ENCODE measurements around the gene ZCCHC7.
"Not testable (repeated sequence)": the region's sequence is repeated elsewhere in the genome, so short reads cannot be mapped to it uniquely, and the experiment has no call there.

ZCCHC7 gene

DNA sequence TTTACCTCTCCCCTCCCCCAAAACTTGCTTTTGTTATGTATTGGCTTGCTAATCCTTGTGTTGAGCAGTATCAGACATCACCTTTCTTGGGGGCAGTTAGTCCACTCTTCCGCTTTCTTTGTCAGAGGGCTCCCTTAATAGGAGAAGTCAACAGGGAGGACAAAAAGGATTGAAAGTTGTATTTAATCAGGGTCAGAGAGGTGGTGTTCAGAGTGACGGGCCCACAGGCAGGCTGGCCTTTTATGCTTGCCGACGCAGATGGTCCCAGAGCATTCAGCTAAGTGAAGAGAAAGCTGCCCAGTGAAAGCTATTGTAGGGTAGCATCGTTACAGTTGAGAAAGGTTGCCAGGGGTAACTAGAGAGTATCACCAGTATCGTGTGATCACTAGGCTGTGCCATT, 131.1 kb downstream of the ZCCHC7 start:
- DNase-seq, result no peak

DNA sequence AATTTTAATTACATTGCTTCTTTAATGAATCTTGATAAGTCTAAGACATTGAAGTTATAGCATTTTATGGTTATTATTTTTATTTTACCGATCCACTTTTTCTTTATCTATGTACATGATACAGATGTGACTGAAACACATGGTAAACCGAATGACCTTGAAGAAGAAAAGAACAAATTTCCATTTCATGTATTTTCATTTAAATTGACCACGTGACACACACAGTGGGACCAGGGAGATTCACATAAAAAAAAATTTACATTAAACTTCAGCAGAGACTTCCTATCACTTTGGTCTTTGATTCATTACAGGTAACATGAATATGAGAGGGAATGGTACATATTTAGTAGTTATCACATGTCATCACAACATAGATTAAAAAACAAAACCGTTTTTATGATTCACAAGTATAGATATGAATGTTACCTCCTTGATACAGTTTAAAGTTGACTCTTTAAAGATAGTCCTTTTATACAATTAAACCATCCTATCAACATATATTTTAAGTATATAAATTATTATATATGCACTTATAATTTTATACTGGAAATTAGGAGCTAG, 133.1 kb downstream of the ZCCHC7 start:
- no peak for DNase-seq

DNA sequence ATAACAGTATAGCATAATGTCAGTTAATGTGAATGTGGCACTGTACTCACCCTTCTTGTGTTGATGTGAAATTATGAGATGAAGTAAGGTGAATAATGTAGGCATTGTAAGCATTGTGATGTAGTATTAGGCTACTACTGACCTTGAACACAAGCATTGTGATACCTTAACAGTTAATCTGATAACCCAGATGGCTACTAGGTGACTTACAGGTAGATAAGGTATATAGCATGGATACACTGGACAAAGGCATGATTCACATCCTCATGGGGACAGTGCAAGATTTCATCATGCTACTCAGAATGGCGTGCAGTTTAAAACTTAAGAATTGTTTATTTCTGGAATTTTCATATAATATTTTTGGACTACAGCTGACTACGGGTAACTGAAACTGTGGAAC, 134.8 kb downstream of the ZCCHC7 start:
- no peak for DNase-seq

DNA sequence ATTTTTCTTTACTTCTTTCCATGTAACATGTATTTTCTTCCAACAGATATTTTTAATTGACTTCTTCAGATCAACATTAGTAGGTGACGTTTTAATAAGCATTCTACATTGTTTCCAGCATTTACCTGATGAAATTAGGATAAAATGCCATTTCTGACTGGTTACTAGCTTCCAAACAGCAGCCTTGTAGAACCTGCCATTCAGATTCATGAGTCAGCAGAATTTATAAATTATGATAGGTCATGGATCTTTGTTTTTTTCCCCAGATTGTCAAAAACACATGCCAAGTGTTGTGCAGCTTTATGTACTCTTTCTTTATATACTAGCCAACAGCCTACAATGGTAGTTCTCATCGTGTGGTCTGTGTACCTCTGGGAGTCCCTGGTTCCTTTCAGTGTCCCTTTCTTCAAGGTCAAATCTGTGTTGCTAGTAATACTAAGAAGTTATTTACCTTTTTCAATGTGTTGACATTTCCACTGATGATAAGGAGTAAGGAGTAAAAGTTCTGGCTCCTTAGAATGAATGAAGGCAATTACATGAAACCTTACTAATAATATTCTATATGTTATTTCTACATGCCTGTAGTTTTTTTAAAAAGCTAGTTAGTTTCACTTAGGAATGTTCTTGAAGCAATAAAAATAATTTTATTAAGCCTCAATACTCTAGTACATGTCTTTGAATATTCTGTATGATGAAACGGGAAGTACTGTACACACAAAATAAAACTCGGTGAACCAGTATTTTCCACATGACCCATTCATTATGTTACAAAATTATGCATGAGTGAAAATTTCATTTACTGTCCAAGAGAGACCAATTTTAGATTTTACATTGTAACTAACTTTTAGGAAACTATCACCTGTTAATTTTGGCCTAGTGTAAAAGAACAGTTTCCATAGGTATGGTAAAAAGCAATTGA, 135.8 kb downstream of the ZCCHC7 start:
- DNase-seq, result no peak

DNA sequence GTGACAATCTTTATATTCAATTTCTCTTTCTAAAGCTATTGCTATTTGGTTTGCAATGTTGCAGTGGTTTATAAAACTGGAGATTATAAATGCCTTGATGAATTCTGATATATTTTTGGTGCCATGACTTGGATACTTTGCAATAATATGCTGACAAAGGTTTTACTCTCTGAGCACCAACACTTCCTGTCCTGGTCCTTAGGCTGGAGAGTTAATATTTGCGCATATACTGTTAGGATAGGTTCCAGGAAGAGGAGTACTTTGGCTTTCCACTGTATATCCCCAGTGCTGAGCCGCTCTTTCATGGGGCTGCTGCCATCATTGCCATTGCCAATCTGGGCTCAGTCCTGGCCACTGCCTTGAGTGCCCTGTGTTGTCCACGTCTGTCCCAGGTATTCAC, 139.6 kb downstream of the ZCCHC7 start:
- DNase-seq, result no peak

DNA sequence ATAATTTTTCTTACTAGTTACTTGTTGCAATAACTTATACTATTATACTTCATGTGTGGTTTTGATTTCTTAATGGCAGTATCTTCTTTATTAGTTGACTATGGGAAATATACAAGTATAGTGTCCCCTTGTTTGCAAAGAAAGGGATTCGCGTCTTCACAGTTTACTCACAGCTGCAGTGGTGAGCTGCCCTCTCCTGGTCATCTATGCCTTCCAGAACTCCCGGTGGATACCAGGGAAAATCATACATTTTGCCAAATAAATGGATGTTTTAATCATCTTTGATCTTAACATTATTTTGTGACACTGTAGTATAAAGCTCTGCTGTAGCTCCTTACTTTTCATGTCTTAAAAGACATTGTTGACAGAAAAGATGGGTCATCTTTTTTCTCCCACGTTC, 142.0 kb downstream of the ZCCHC7 start:
- DNase-seq, result peak in 12 of 56 donors; percentile 0 to 20 (median 8)

DNA sequence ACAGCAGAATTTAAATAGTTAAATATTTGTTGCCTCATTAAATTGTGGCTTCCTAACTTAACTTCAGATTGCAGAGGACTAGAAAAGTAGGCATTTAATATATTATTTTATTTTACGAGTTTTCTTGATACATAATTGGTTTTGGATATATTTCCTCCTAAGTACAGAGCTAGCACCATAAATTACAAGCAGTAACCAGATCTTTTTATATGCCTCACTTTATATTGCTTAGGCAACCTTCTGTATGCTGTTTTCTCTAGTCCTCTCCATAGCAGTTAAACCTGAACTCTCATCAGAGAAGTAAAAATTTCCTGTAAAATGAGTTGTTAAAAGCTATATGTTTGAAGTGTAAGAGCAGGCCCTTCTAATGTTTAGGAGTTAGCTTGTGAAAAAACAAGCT, 144.2 kb downstream of the ZCCHC7 start:
- DNase-seq, result no peak

DNA sequence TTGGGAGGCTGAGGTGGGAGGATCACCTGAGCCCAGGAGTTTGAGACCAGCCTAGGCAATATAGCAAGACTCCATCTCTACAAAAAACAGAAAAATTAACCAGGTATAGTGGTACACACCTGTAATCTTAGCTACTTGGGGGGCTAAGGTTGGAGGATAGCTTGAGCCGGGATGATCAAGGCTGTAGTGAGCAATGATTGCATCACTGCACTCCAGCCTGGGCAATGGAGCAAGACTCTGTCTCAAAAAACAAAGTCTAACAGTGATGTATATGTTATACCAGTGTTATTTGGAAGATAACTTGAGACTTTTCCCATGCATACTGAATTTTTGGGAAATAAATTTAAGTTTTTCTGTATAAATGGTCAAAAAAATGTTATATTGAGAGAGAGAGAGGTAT, 146.3 kb downstream of the ZCCHC7 start:
- no peak for DNase-seq

DNA sequence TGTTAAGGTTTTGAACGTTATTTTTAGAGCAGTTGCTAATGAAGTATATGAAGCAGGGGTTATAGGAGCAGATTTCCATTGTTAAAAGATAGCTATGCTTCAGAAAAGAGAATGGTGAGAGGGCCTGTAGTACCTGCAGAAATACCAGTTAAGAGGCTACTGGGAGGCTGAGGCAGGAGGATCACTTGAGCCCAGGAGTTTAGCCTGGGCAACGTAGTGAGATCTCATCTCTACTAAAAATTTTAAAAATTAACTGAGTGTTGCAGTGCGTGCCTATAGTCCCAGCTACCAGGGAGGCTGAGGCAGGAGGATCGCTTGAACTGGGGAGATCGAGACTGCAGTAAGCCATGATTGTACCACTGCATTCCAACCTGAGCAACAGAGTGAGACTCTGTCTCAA, 148.8 kb downstream of the ZCCHC7 start:
- no peak for DNase-seq

DNA sequence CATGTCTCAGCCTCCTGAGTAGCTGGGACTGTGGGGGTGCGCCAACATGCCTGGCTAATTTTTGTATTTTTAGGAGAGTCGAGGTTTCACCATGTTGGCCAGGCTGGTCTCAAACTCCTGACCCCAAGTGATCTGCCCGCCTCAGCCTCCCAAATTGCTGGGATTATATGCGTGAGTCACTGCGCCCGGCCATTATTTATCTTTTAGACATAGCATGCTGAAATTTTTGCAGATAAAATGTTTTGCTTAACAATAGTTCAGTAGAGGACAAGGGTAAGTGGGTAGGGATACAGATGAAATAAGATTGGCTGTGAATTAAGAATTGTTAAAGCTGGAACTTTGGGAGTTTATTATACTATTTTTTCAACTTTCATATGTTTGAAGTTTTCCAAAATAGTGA, 151.3 kb downstream of the ZCCHC7 start:
- no peak for DNase-seq

DNA sequence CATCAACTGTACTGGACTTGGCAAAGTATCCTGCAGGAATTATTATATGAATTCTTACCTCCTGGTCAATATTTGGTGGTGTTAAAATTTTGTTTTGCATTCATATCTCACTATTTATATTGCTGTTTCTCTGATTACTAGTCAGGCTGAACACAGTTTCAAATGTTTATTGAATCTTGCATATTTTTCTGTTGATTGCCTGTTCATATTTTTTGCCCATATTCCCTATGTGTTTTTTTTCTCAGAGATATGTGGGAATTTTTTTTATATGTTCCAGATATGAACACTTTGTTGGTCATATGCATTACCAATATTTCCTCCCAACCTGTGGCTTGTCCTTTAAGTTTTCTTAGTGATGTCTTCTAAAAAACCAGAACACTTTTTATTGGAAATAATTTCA, 153.2 kb downstream of the ZCCHC7 start:
- no peak for DNase-seq

DNA sequence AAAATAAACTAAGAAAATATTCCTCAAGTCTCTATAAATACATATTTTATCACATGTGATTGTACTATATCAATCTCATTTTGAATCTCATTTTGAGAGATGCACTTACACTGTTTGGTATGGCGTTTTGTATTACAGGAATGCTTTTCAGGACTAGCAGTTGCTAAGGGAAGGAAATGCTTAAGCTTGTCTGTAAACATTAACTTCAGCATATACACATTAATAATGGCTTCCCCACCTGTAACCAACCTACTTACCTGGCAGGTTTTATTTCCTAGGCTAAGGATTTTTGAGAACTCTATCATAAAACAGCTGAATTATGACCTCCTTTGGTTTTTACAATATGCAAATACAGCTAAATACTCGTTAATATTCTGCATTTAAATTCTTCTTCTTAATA, 161.2 kb downstream of the ZCCHC7 start:
- no peak for DNase-seq

DNA sequence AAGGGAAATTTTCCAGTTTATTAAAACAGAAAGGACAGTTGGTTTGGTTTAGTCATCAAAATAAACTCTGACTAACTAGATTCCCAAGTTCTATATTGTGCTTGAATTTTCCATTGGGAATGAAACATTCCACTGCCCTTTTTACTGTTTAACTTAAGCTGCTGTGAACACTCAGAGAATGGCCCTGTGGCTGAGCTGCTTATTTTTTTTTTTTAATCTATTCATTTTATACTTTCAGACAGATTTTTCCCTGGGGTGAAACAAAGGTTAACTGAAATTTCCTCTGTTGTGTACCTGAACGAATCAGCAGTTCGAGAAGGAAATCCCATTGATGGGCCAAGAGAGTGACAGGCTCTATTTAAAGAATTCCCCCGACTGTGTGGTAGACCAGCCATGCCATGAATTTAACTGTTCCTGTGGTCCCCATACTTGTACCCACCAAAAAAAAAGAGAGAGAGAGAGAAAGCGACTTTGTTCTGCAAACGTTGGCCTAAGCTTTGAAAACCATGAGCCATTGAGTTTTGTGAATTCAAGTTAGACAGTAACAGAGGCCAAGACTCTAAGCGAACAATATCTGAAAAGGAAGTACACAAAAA, 163.5 kb downstream of the ZCCHC7 start:
- no peak for DNase-seq

DNA sequence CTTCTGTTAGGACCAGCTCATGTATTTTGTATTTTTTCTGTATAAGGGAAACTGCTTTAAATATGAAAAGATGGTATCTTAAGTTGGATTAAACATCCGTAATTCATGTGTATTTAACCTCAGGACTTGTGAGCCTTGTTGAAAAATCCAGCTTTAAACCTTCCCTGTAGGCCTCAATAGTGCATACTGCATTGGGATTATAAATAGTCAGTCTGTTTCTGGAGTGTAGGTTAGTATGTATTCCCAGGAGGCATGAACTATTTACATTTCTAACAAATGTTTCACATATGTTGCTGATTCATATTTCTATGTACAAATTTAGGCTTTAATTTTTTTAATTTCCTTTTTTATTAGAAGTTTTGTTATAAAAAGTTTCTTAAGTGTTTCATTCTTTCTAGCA, 164.3 kb downstream of the ZCCHC7 start:
- DNase-seq, result no peak

DNA sequence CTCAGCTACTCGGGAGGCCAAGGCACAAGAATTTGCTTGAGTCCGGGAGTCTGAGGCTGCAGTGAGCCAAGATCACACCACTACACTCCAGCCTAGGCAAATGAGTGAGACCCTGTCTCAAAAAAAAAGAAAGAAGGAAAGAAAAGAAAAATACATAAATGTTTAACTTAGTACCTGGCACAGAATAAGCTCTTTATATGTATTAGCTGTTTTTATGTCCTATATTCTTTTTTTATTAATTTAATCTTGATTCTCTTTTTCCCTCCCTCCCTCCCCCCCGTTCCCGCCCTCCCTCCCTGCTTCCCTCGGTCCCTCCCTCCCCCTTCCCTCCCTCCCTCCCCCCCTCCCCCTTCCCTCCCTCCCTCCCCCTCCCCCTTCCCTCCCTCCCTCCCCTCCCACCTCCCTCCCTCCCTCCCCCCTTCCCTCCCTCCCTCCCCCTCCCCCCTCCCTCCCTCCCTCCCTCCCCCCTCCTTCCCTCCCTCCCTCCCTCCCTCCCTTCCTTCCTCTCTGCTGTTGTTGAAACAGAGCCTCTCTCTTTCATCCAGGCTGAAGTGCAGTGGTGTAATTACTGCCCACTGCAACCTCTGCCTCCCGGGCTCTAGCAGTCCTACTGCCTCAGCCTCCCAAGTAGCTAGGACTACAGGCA, 166.3 kb downstream of the ZCCHC7 start:
- DNase-seq, result peak in 1 of 56 donors; percentile 9

DNA sequence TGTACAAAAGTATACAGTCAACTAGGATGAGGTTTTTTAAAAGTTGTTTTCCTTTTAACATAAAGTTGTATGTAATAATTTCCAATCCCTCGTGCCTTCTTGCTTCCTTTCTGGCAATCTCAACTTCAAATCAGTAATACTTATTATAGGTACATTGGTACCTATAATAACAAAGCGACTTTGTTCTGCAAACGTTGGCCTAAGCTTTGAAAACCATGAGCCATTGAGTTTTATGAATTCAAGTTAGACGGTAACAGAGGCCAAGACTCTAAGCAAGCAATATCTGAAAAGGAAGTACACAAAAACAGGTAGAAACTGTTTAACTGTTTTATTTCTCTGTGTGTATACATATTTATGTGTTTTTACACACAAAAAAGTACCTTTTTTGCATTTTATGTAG, 166.9 kb downstream of the ZCCHC7 start:
- no peak for DNase-seq

DNA sequence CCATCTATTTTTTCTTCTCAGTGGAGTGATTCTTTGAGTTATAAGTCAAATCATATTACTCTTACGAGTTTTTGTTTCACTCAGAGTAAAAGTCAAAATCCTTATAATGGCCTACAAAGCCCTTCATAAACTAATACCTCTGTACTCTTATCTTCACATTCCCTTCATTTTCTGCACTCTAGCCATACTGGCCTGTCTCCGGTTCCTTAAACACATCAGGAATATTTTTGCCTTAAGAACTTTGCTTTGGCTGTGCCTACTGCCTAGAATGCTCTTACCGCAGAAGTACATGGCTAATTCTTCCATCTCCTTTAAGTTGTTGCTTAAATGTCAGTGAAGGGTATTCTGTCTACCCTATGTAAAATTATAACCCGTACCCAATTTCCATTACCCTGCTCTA, 169.3 kb downstream of the ZCCHC7 start:
- no peak for DNase-seq

DNA sequence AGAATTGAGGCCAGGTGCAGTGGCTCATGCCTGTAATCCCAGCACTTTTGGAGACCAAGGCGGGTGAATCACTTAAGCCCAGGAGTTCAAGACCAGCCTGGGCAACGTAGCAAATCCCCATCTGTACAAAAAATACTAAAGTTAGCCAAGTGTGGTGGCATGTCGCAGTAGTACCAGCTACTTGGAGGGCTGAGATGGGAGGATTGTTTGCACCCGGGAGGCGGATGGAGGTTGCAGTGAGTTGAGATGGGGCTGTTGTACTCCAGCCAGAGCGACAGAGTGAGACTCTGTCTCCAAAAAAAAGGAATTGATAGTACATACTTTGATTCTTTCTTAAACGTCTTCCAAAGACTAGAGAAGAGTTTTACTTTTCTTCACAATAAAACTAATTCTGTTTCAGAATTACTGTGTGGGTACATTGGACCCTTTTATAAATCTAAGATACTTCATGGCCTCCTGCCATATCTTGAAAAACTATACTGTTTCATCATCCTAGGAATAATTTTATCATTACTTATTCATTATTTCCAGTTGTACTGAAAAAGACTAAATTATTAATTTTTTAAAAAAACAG, 170.1 kb downstream of the ZCCHC7 start:
- DNase-seq, result no peak

DNA sequence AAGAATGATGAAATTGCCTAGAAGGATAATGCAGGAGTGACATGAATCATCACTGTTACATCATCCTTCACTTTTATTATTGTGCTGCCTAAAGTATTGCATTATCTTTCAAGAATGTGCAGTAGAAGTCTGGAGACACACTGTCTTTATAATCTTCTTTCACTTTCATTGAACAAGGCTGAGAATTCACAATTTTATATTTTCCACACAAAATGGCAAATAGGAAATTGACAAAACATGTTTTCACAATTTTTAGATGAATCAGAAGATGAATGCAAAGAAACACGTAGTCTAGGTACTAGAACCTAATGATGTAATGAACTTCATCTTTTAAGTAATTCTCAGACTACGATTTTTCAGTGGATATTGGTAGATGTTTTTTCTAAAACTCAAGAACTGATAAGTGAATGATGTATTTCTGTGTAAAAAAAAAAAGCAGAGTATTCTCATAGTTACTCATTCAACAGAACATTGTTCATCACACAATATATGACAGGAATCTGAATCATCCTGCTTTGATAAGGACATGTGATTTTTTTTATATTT, 170.6 kb downstream of the ZCCHC7 start:
- no peak for DNase-seq

DNA sequence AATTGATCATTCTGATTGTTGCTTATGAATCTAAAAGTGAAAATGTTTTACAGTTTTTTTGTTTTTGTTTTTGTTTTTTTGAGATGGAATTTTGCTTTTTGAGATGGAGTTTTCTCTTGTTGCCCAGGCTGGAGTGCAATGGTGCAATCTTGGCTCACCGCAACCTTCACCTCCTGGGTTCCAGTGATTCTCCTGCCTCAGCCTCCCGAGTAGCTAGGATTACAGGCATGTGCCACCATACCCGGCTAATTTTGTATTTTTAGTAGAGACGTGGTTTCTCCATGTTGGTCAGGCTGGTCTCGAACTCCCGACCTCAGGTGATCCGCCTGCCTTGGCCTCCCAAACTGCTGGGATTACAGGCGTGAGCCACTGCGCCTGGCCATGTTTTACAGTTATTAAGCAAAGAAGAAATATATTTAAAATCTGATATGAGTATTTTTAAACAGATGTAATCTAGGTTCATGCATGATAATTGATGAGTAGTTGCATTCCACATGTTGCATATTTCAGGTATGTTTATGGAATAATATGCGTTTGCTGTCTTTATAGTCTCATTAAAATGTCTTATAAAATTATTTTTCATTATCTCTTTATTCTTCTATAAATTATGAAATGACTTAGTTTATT, 171.4 kb downstream of the ZCCHC7 start:
- DNase-seq, result not testable (repeated sequence)

DNA sequence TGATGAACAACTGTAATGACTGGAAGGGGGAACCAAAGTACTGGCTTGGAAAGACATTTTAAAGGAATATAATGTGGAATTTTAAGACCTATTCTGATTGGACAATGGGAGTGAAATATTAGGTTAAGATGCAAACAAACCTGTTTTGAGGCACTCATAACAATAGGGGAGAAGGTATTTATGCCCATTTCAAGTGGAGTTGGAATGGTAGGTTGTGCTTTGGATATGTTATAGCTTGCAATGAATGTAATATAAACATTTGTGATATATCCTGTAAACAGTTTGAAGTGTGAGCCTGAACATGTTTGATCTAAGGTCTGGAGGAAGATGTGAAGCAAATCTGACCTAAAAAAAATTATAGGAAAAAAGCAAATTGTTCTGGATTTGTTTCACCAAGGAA, 172.5 kb downstream of the ZCCHC7 start:
- DNase-seq, result no peak
